ENCODE measurements around the gene TMEM30A. TPM values are rescaled to one million over a fixed set of nuclear protein-coding genes. Genes with fewer than 3 reads are reported as not detected.

Gene TMEM30A
- total RNA-seq, 2 experiments from 2014 or later = 18.2 to 32.1 TPM

DNA sequence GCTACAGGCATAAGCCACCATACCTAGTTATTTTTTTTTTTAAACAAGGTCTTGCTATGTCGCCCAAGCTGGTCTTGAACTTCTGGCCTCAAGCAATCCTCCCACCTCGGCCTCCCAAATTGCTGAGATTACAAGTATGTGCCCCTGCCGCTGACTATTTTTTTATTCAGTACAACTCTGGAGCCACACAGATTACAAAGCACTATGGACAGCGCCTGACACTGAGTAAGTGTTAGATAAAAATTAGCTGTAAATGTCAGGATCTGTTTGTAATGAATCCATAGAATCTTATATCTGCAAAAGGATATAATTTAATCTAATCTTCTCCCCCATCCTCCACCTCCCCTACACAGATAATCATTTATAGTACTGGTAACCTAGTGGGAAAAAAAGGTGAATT is 63.5 kb downstream of the TMEM30A start:
- no peak overlapping the region for H3K4me3 ChIP-seq (ENCODE audit: low read depth, low read length, poor library complexity, severe bottlenecking)
- ChIA-PET CTCF (ENCODE audit: unreplicated experiment) (no interaction called here), POLR2A (no interaction called here)
- no peak overlapping the region for H3K27ac ChIP-seq (ENCODE audit: low read depth, low read length, poor library complexity, severe bottlenecking)
- H4K20me1 ChIP-seq (ENCODE audit: insufficient read depth, low read length) = no peaks in the 10 kb centered on the region
- TF ChIP-seq, protein P1, sequence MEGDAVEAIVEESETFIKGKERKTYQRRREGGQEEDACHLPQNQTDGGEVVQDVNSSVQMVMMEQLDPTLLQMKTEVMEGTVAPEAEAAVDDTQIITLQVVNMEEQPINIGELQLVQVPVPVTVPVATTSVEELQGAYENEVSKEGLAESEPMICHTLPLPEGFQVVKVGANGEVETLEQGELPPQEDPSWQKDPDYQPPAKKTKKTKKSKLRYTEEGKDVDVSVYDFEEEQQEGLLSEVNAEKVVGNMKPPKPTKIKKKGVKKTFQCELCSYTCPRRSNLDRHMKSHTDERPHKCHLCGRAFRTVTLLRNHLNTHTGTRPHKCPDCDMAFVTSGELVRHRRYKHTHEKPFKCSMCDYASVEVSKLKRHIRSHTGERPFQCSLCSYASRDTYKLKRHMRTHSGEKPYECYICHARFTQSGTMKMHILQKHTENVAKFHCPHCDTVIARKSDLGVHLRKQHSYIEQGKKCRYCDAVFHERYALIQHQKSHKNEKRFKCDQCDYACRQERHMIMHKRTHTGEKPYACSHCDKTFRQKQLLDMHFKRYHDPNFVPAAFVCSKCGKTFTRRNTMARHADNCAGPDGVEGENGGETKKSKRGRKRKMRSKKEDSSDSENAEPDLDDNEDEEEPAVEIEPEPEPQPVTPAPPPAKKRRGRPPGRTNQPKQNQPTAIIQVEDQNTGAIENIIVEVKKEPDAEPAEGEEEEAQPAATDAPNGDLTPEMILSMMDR (conservative IDR thresholded peaks at IDR 0.05; ENCODE audit: low read length) = no peak
- no peak for TF ChIP-seq EZH2phosphoT487 (IDR thresholded peaks at IDR 0.05; ENCODE audit: borderline replicate concordance, low read depth, low read length)
- no peak overlapping the region for H3K4me2 ChIP-seq (ENCODE audit: low read length)
- no peak overlapping the region for H2AFZ ChIP-seq (ENCODE audit: low read length)
- no peaks in the 10 kb centered on the region for H3K9me3 ChIP-seq (ENCODE audit: low read length)
- intact Hi-C loops (cut with micrococcal nuclease; ENCODE audit: unreplicated experiment) = no loop called here
- H3K4me1 ChIP-seq (ENCODE audit: insufficient read depth, low read length, poor library complexity, severe bottlenecking) = no peaks in the 10 kb centered on the region
- H3K79me2 ChIP-seq (ENCODE audit: insufficient read depth, low read depth, low read length) = no peaks in the 10 kb centered on the region
- no TSS peak for BruUV-seq (replicated peaks)
- no peaks in the 10 kb centered on the region for H3K9me2 ChIP-seq (ENCODE audit: insufficient read depth, low read length)
- no peak for DNase-seq (ENCODE audit: low spot score)
- no peaks in the 10 kb centered on the region for H3K36me3 ChIP-seq (ENCODE audit: insufficient read depth, low read length)

DNA sequence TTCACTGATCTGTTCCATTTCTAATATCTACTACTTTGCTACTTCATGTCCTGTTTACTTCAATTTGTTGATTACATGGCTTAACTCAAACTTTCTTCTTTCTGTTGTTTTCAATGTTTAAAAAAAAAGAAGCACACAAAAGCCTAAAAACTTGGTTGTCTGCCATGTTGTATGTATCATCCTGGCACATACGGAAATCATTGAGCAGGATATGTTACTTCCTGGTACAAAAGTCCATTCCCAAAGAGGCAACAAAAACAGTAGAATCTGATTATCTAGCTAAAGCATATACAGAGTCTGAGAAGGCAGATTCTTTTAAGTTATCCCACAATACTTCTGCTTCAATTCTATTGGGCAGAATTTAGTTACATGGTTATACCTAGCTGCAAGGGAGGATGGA is 64.2 kb downstream of the TMEM30A start:
- H3K4me1 ChIP-seq (ENCODE audit: insufficient read depth, low read length, poor library complexity, severe bottlenecking) = no peaks in the 10 kb centered on the region
- TF ChIP-seq EZH2phosphoT487 (IDR thresholded peaks at IDR 0.05; ENCODE audit: borderline replicate concordance, low read depth, low read length) = no peak
- TF ChIP-seq, protein P1 (conservative IDR thresholded peaks at IDR 0.05; ENCODE audit: low read length) = no peak
- H2AFZ ChIP-seq (ENCODE audit: low read length) = no peak overlapping the region
- H3K36me3 ChIP-seq (ENCODE audit: insufficient read depth, low read length) = no peaks in the 10 kb centered on the region
- no peak for DNase-seq (ENCODE audit: low spot score)
- no TSS peak for BruUV-seq (replicated peaks)
- no peak overlapping the region for H3K4me3 ChIP-seq (ENCODE audit: low read depth, low read length, poor library complexity, severe bottlenecking)
- H3K4me2 ChIP-seq (ENCODE audit: low read length) = no peak overlapping the region
- no peaks in the 10 kb centered on the region for H4K20me1 ChIP-seq (ENCODE audit: insufficient read depth, low read length)
- POLR2A ChIA-PET = interaction anchor here (0.8 kb wide), 1 partner anchor 10 kb away, joined by 4 read pairs; no protein-coding TSS in a partner anchor
- no peaks in the 10 kb centered on the region for H3K9me2 ChIP-seq (ENCODE audit: insufficient read depth, low read length)
- CTCF ChIA-PET (ENCODE audit: unreplicated experiment) = no interaction called here
- no peaks in the 10 kb centered on the region for H3K9me3 ChIP-seq (ENCODE audit: low read length)
- no peaks in the 10 kb centered on the region for H3K79me2 ChIP-seq (ENCODE audit: insufficient read depth, low read depth, low read length)
- H3K27ac ChIP-seq (ENCODE audit: low read depth, low read length, poor library complexity, severe bottlenecking) = no peak overlapping the region
- intact Hi-C loops (cut with micrococcal nuclease; ENCODE audit: unreplicated experiment) = no loop called here

DNA sequence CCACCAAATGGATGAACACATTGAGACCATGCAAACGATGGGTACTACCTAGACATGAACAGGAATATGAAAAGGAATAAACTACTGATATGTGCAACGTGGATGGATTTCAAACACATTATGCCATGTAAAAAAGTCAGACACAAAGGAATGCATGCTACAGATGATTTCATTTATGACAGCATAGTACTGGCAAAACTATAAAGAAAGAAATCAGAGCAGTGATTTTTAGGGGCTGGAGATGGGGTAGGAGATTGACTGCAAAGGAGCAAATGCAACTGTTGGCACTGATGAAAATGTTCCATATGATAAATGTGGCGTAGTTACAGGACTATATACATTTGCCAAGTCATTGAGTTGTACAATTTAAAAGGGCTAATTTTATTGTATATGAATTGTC is 65.3 kb downstream of the TMEM30A start:
- Histone ChIP-seq H4K20me1 (ENCODE audit: insufficient read depth, low read length) (no peaks in the 10 kb centered on the region), H3K36me3 (ENCODE audit: insufficient read depth, low read length) (no peaks in the 10 kb centered on the region), H3K4me2 (ENCODE audit: low read length) (no peak overlapping the region), H3K27ac (ENCODE audit: low read depth, low read length, poor library complexity, severe bottlenecking) (no peak overlapping the region), H3K79me2 (ENCODE audit: insufficient read depth, low read depth, low read length) (no peaks in the 10 kb centered on the region), H3K9me3 (ENCODE audit: low read length) (no peaks in the 10 kb centered on the region), H2AFZ (ENCODE audit: low read length) (no peak overlapping the region), H3K4me1 (ENCODE audit: insufficient read depth, low read length, poor library complexity, severe bottlenecking) (no peaks in the 10 kb centered on the region), H3K9me2 (ENCODE audit: insufficient read depth, low read length) (no peaks in the 10 kb centered on the region), H3K4me3 (ENCODE audit: low read depth, low read length, poor library complexity, severe bottlenecking) (no peak overlapping the region)
- no TSS peak for BruUV-seq (replicated peaks)
- DNase-seq (ENCODE audit: low spot score) = no peak
- intact Hi-C loops (cut with micrococcal nuclease; ENCODE audit: unreplicated experiment) = no loop called here
- ChIA-PET CTCF (ENCODE audit: unreplicated experiment) (no interaction called here), POLR2A (interaction anchor here (0.7 kb wide), 2 partner anchors 157 to 526 kb away, joined by 3 to 4 read pairs; no protein-coding TSS in a partner anchor)
- no peak for TF ChIP-seq EZH2phosphoT487 (IDR thresholded peaks at IDR 0.05; ENCODE audit: borderline replicate concordance, low read depth, low read length)

Measured in OCI-LY7 (cell line).